T-helper 17 cell (primary cell): Measurements from ENCODE around the gene CTCF. TPM values are rescaled to one million over a fixed set of nuclear protein-coding genes. Genes with fewer than 3 reads are reported as not detected.
A peak's percentile ranks its signal among the peaks of the same experiment; 100 is the strongest.

ENCODE experiments used
- ATAC-seq: fragments of 150-1000 bp; cut with Tn5 transposase; 2 replicates; pipeline ENCODE4 v1.10.0; 2021; ENCODE audit warnings: mild to moderate bottlenecking, moderate library complexity
- DNase-seq, 3 donors: peaks; one replicate each; pipeline versions ENCODE4 v3.0.0 to v3.0.0-alpha.2; 2020 to 2021
- H3K9me3 ChIP-seq: one replicate; pipeline ENCODE4 v1.7.0; 2013; ENCODE audit warnings: low read length, mild to moderate bottlenecking; ENCODE audit not compliant: control insufficient read depth, poor library complexity, severe bottlenecking
- H3K27ac Mint-ChIP-seq: one replicate; pipeline ENCODE4 v1.8.0; 2022; ENCODE audit warnings: mild to moderate bottlenecking, moderate library complexity, mixed read lengths
- H3K27me3 Mint-ChIP-seq: one replicate; pipeline ENCODE4 v1.8.0; 2022; ENCODE audit warnings: mixed read lengths
- H3K36me3 Mint-ChIP-seq: one replicate; pipeline ENCODE4 v1.8.0; 2022; ENCODE audit warnings: low read depth, mixed read lengths
- H3K4me1 Mint-ChIP-seq: one replicate; pipeline ENCODE4 v1.8.0; 2022; ENCODE audit warnings: mild to moderate bottlenecking, mixed read lengths
- H3K4me3 Mint-ChIP-seq: one replicate; pipeline ENCODE4 v1.8.0; 2022; ENCODE audit warnings: mild to moderate bottlenecking, moderate library complexity, mixed read lengths
- total RNA-seq, 4 donors: library from RNA in 2 of 4; stranded (reverse) in 2 of 4; gene quantifications; one replicate each; pipeline ENCODE4 v1.2.3 and lab custom pipeline; 2022 to 2026

Gene CTCF
- total RNA-seq, 2 donors from 2014 or later, result 48.5 to 57.8 TPM

- Mint-ChIP-seq H3K4me3 (no peak overlapping the region), H3K27ac (no peak overlapping the region), H3K36me3 (peaks cover 3% of the 10 kb centered on the region), H3K4me1 (peaks cover 17% of the 10 kb centered on the region), H3K27me3 (no peaks in the 10 kb centered on the region)
- no peak for DNase-seq
- ATAC-seq, result no peak
- no peaks in the 10 kb centered on the region for H3K9me3 ChIP-seq
Measured at GRCh38 chr16:67606632-67607031, 44.3 kb downstream of the CTCF start.

DNA sequence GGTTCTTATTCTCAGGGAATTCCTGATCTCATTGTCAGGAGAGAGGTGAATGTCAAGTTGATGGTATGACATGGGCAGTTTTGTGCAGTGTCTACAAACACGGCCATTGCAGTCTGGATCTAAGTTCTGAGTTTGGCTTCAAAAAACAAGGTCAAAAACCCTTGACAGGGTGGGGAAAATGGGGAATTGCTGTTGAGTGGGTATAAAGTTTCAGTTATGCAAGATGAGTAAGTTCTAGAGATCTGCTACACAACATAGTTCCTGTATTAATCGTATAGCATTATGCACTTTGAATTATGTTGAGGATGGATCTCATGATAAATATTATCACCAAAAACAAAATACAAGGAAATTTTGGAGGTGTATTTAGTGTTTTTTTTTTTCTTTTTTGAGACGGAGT is 46.0 kb downstream of the CTCF start:
- H3K36me3 Mint-ChIP-seq, result peaks cover 3% of the 10 kb centered on the region
- H3K4me1 Mint-ChIP-seq, result peaks cover 17% of the 10 kb centered on the region
- no peak for DNase-seq
- no peak for ATAC-seq
- peak overlapping the region; percentile 57 for H3K27ac Mint-ChIP-seq
- H3K27me3 Mint-ChIP-seq, result no peaks in the 10 kb centered on the region
- no peak overlapping the region for H3K4me3 Mint-ChIP-seq
- no peaks in the 10 kb centered on the region for H3K9me3 ChIP-seq

- Mint-ChIP-seq H3K27me3 (no peaks in the 10 kb centered on the region), H3K27ac (peak overlapping the region; percentile 68), H3K4me3 (no peak overlapping the region), H3K4me1 (no peaks in the 10 kb centered on the region), H3K36me3 (peaks cover 5% of the 10 kb centered on the region)
- DNase-seq (no peak), ATAC-seq (no peak)
- H3K9me3 ChIP-seq, result no peaks in the 10 kb centered on the region
Measured at GRCh38 chr16:67613808-67614207, 51.5 kb downstream of the CTCF start.

DNA sequence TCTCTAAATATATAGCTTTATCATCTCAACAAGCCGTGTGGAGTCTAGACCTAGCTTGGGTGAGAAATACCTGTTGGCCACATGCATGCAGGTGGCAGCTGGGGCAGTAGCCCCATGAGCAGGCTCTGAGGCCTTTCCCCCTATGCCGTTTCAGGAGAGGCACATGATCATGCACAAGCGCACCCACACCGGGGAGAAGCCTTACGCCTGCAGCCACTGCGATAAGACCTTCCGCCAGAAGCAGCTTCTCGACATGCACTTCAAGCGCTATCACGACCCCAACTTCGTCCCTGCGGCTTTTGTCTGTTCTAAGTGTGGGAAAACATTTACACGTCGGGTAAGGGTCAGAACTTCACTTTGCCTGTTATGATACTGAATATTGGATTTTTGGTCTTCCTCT is 65.9 kb downstream of the CTCF start:
- Mint-ChIP-seq H3K4me3 (no peak overlapping the region), H3K27ac (no peak overlapping the region), H3K4me1 (peaks cover 9% of the 10 kb centered on the region), H3K36me3 (peaks cover 13% of the 10 kb centered on the region), H3K27me3 (no peaks in the 10 kb centered on the region)
- no peak for DNase-seq
- H3K9me3 ChIP-seq, result no peaks in the 10 kb centered on the region
- ATAC-seq, result no peak

DNA sequence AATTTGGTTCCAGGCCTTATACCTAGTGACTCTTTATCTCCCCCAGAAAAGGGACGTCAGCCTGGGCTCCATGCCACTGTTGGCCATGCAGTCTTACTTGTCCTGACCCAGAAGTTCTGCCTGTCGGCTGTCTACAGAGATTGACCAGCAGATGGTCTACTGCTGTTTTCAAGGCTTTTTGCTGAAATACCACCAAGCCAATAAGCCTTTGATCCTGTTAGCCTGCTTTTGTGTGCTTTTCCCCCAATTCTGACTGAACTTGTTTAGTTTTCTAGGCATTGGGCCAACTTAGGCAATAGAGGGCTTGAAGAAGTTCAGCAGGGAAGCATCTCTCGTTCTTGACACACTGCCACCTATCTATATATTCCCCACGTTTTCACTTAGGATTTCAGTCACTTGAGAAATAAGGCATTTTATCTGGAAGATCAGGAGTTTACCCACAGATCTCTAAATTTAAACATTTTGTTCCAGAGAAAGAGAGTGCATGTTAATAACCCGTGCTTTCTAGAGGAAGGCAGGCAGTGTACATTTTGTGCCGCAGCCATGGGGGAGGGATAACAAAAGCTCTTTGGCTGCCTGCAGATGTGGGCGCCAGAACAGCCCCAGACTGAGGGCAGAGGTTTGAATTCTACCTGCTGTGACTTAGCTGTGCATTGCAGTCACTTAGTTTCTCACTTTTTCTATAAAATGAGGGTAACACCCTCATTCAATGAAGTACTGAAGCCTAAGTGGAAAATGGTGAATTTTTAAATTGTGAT is 70.3 kb downstream of the CTCF start:
- H3K4me3 Mint-ChIP-seq, result no peak overlapping the region
- H3K36me3 Mint-ChIP-seq, result peaks cover 8% of the 10 kb centered on the region

GRCh38 chr16:67636713-67637112 is 74.4 kb downstream of the CTCF start:
- H3K4me1 Mint-ChIP-seq, result no peaks in the 10 kb centered on the region
- no peaks in the 10 kb centered on the region for H3K36me3 Mint-ChIP-seq
- no peak overlapping the region for H3K4me3 Mint-ChIP-seq
- no peak for ATAC-seq
- no peak overlapping the region for H3K27ac Mint-ChIP-seq
- no peaks in the 10 kb centered on the region for H3K27me3 Mint-ChIP-seq
- H3K9me3 ChIP-seq, result no peaks in the 10 kb centered on the region
- DNase-seq, result no peak

More for the DNA sequence above, 70.3 kb downstream of the CTCF start:
- Mint-ChIP-seq H3K27me3 (no peaks in the 10 kb centered on the region), H3K4me1 (peaks cover 5% of the 10 kb centered on the region), H3K27ac (no peak overlapping the region)
- no peak for ATAC-seq
- DNase-seq, result no peak
- H3K9me3 ChIP-seq, result no peaks in the 10 kb centered on the region

DNA sequence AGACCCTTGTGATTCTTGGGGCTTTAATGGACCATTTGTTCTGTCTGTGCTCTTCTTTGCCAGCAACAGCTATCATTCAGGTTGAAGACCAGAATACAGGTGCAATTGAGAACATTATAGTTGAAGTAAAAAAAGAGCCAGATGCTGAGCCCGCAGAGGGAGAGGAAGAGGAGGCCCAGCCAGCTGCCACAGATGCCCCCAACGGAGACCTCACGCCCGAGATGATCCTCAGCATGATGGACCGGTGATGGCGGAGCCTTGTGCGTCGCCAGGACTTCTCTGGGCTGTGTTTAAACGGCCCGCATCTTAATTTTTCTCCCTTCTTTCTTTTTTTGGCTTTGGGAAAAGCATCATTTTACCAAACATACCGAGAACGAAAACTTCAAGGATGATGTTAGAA is 75.3 kb downstream of the CTCF start:
- ATAC-seq, result no peak
- DNase-seq, result no peak
- Mint-ChIP-seq H3K27me3 (no peaks in the 10 kb centered on the region), H3K4me1 (no peaks in the 10 kb centered on the region), H3K36me3 (no peaks in the 10 kb centered on the region), H3K4me3 (no peak overlapping the region), H3K27ac (no peak overlapping the region)
- H3K9me3 ChIP-seq, result no peaks in the 10 kb centered on the region

DNA sequence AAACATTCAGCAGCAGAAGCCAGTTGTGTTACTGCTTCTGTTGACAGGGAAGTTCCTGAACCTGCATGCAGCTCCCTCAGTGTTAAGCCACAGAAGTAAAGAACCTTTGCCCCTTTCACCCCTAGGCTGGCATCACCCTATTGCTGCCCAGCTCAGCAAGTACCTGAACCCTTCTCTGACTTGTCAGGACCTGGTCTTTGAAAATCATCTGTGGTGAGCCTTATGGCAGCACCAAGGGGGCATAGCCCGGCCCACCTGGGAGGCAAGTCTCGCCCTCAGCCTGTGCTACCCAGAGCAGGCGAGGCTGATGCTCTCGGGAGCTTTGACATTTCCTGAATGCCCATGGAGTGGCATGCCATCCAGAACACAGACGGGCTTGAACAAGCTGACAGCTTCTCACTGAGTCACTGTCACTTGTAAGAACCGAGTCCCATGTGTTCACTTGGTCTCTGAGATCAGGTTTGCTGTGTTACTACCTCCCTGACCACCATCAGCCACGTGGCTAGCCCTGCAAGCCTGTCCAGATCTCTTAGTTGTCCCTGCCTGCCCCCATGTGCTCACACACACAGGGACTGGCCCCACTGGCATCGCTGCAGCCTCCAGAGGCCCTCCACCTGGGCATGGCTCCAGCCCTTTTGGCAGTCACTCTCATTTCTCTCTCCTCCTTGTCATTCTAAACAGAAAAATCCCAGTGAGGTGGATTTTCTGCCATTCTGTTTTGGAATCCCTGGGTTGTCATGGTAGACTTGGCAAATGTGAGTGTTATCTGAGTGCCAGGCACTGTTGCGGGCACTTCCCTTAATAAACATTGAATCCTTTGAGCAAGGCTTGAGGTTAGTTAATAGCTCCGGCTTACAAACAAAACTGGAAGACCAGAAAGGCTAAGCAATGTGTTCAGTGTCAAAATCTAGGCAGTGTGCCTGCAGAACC is 79.7 kb downstream of the CTCF start:
- Mint-ChIP-seq H3K27ac (no peak overlapping the region), H3K36me3 (no peaks in the 10 kb centered on the region), H3K27me3 (no peaks in the 10 kb centered on the region), H3K4me1 (peaks cover 7% of the 10 kb centered on the region), H3K4me3 (no peak overlapping the region)
- no peak for DNase-seq
- no peaks in the 10 kb centered on the region for H3K9me3 ChIP-seq
- no peak for ATAC-seq

GRCh38 chr16:67644038-67644437 is 81.7 kb downstream of the CTCF start:
- H3K9me3 ChIP-seq, result no peaks in the 10 kb centered on the region
- Mint-ChIP-seq H3K36me3 (no peaks in the 10 kb centered on the region), H3K27me3 (no peaks in the 10 kb centered on the region), H3K27ac (peak overlapping the region; percentile 83), H3K4me3 (peak overlapping the region; percentile 67), H3K4me1 (peaks cover 9% of the 10 kb centered on the region)
- no peak for DNase-seq
- ATAC-seq, result no peak

GRCh38 chr16:67645397-67646121 is 83.2 kb downstream of the CTCF start:
- Mint-ChIP-seq H3K27me3 (no peaks in the 10 kb centered on the region), H3K4me3 (peak overlapping the region; percentile 88), H3K36me3 (peaks cover 4% of the 10 kb centered on the region), H3K27ac (peak overlapping the region; percentile 83), H3K4me1 (peaks cover 13% of the 10 kb centered on the region)
- ATAC-seq (peak; percentile 38), DNase-seq (no peak)
- no peaks in the 10 kb centered on the region for H3K9me3 ChIP-seq

GRCh38 chr16:67647111-67647651 is 84.9 kb downstream of the CTCF start:
- no peaks in the 10 kb centered on the region for H3K9me3 ChIP-seq
- DNase-seq (no peak), ATAC-seq (no peak)
- Mint-ChIP-seq H3K4me1 (peaks cover 19% of the 10 kb centered on the region), H3K27ac (no peak overlapping the region), H3K4me3 (no peak overlapping the region), H3K36me3 (peaks cover 8% of the 10 kb centered on the region), H3K27me3 (no peaks in the 10 kb centered on the region)

- ATAC-seq, result no peak
- Mint-ChIP-seq H3K4me3 (no peak overlapping the region), H3K36me3 (peaks cover 8% of the 10 kb centered on the region), H3K27ac (no peak overlapping the region), H3K27me3 (no peaks in the 10 kb centered on the region), H3K4me1 (peaks cover 20% of the 10 kb centered on the region)
- H3K9me3 ChIP-seq, result no peaks in the 10 kb centered on the region
- no peak for DNase-seq
Measured at GRCh38 chr16:67647681-67648080, 85.4 kb downstream of the CTCF start.
